ENCODE results near the gene UGT1A4. TPM values are rescaled to one million over a fixed set of nuclear protein-coding genes. Genes with fewer than 3 reads are reported as not detected.
"Not testable (repeated sequence)": the region's sequence is repeated elsewhere in the genome, so short reads cannot be mapped to it uniquely, and the experiment has no call there.

The UGT1A4 gene
- polyA plus RNA-seq, 1 experiment = not detected

GRCh38 chr2:233713262-233713615 is 5.3 kb upstream of the UGT1A4 start:
- H3K27me3 ChIP-seq (ENCODE audit: control insufficient read depth, insufficient read depth, low read length) = no peaks in the 10 kb centered on the region
- ChIA-PET CTCF (interaction anchor here (1.0 to 3.1 kb wide), 2 partner anchors 265 to 269 kb away, joined by 3 to 56 read pairs; no protein-coding TSS in a partner anchor), POLR2A (no interaction called here)
- DNase-seq (ENCODE audit: low read depth) = no peak
- no peak overlapping the region for H3K4me3 ChIP-seq (ENCODE audit: low read depth, low read length)
- no peak for TF ChIP-seq CTCF (IDR thresholded peaks at IDR 0.05; ENCODE audit: insufficient read depth, low read depth, low read length)
- H3K36me3 ChIP-seq (ENCODE audit: control insufficient read depth, insufficient read depth, low read length) = no peaks in the 10 kb centered on the region

GRCh38 chr2:233714121-233714520 is 4.4 kb upstream of the UGT1A4 start:
- no peak for TF ChIP-seq CTCF (IDR thresholded peaks at IDR 0.05; ENCODE audit: insufficient read depth, low read depth, low read length)
- Histone ChIP-seq H3K36me3 (ENCODE audit: control insufficient read depth, insufficient read depth, low read length) (no peaks in the 10 kb centered on the region), H3K27me3 (ENCODE audit: control insufficient read depth, insufficient read depth, low read length) (no peaks in the 10 kb centered on the region), H3K4me3 (ENCODE audit: low read depth, low read length) (no peak overlapping the region)
- ChIA-PET CTCF (interaction anchor here (0.7 kb wide), 1 partner anchor 265 kb away, joined by 4 read pairs; no protein-coding TSS in a partner anchor), POLR2A (no interaction called here)
- no peak for DNase-seq (ENCODE audit: low read depth)

- ChIA-PET CTCF (no interaction called here), POLR2A (interaction anchor here (0.6 kb wide), 1 partner anchor 795 kb away, joined by 10 read pairs; no protein-coding TSS in a partner anchor)
- Histone ChIP-seq H3K4me3 (ENCODE audit: low read depth, low read length) (no peak within 1 kb of the TSS), H3K27me3 (ENCODE audit: control insufficient read depth, insufficient read depth, low read length) (no peaks in the 10 kb centered on the region), H3K36me3 (ENCODE audit: control insufficient read depth, insufficient read depth, low read length) (no peaks in the 10 kb centered on the region)
- DNase-seq (ENCODE audit: low read depth) = no peak
- no peak for TF ChIP-seq CTCF (IDR thresholded peaks at IDR 0.05; ENCODE audit: insufficient read depth, low read depth, low read length)
Measured at GRCh38 chr2:233728723-233729301, 10.3 kb downstream of the UGT1A4 start, which contains the start of gene UGT1A3. Gene UGT1A3 (plus strand): TSS chr2:233729042. CDS start chr2:233729127, 85 bp downstream.

GRCh38 chr2:233736868-233737653 is 18.5 kb downstream of the UGT1A4 start:
- H3K27me3 ChIP-seq (ENCODE audit: control insufficient read depth, insufficient read depth, low read length); H3K36me3 ChIP-seq (ENCODE audit: control insufficient read depth, insufficient read depth, low read length); H3K4me3 ChIP-seq (ENCODE audit: low read depth, low read length); CTCF ChIA-PET; POLR2A ChIA-PET; DNase-seq (ENCODE audit: low read depth): not testable (repeated sequence)

GRCh38 chr2:233740870-233741269 is 22.3 kb downstream of the UGT1A4 start:
- H3K4me3 ChIP-seq (ENCODE audit: low read depth, low read length) = no peak overlapping the region
- ChIA-PET POLR2A (no interaction called here), CTCF (interaction anchor here (1.4 kb wide), 1 partner anchor 15 kb away, joined by 3 read pairs; no protein-coding TSS in a partner anchor)
- DNase-seq (ENCODE audit: low read depth) = no peak
- TF ChIP-seq CTCF (IDR thresholded peaks at IDR 0.05; ENCODE audit: insufficient read depth, low read depth, low read length) = no peak
- no peaks in the 10 kb centered on the region for H3K27me3 ChIP-seq (ENCODE audit: control insufficient read depth, insufficient read depth, low read length)
- no peaks in the 10 kb centered on the region for H3K36me3 ChIP-seq (ENCODE audit: control insufficient read depth, insufficient read depth, low read length)
